ENCODE data around the gene AFG1L.
"Not testable (repeated sequence)": the region's sequence is repeated elsewhere in the genome, so short reads cannot be mapped to it uniquely, and the experiment has no call there.

Gene AFG1L

GRCh38 chr6:108559884-108560462 is 265.1 kb downstream of the AFG1L start:
- no peak for TF ChIP-seq CTCF (IDR thresholded peaks at IDR 0.05; ENCODE audit: insufficient read depth, low read depth, low read length, missing control alignments)
- DNase-seq (ENCODE audit: low read depth), result peak; percentile 71

GRCh38 chr6:108560463-108561308 is 265.8 kb downstream of the AFG1L start, which contains the start of gene FOXO3:
Gene FOXO3 (plus strand): TSS chr6:108560917. CDS start chr6:108561209, 292 bp downstream.
- no peak for TF ChIP-seq CTCF (IDR thresholded peaks at IDR 0.05; ENCODE audit: insufficient read depth, low read depth, low read length, missing control alignments)
- peak; percentile 93 for DNase-seq (ENCODE audit: low read depth)
- peak within 1 kb of the TSS; percentile 89 for H3K4me3 ChIP-seq (ENCODE audit: low read length)

More at GRCh38 chr6:108559884-108560462, 265.1 kb downstream of the AFG1L start:
- peak overlapping the region; percentile 86 for H3K4me3 ChIP-seq (ENCODE audit: low read length)

GRCh38 chr6:108561309-108561647 is 266.4 kb downstream of the AFG1L start:
- H3K4me3 ChIP-seq (ENCODE audit: low read length), result peak overlapping the region; percentile 89
- not testable (repeated sequence) for DNase-seq (ENCODE audit: low read depth)

- peak; percentile 37 for DNase-seq (ENCODE audit: low read depth)
- H3K4me3 ChIP-seq (ENCODE audit: low read length), result peak overlapping the region; percentile 89
- no peak for TF ChIP-seq CTCF (IDR thresholded peaks at IDR 0.05; ENCODE audit: insufficient read depth, low read depth, low read length, missing control alignments)
Measured at GRCh38 chr6:108561742-108562502, 267.1 kb downstream of the AFG1L start.

- H3K4me3 ChIP-seq (ENCODE audit: low read length), result peak overlapping the region; percentile 89
- peak; percentile 90 for DNase-seq (ENCODE audit: low read depth)
- no peak for TF ChIP-seq CTCF (IDR thresholded peaks at IDR 0.05; ENCODE audit: insufficient read depth, low read depth, low read length, missing control alignments)
Measured at GRCh38 chr6:108562503-108562993, 267.7 kb downstream of the AFG1L start.

- H3K4me3 ChIP-seq (ENCODE audit: low read length), result peak overlapping the region; percentile 89
- no peak for TF ChIP-seq CTCF (IDR thresholded peaks at IDR 0.05; ENCODE audit: insufficient read depth, low read depth, low read length, missing control alignments)
- no peak for DNase-seq (ENCODE audit: low read depth)
Measured at GRCh38 chr6:108563292-108563691, 268.4 kb downstream of the AFG1L start.

- peak; percentile 81 for DNase-seq (ENCODE audit: low read depth)
Measured at GRCh38 chr6:108564178-108564577, 269.3 kb downstream of the AFG1L start.

More at GRCh38 chr6:108564178-108564577, 269.3 kb downstream of the AFG1L start:
- H3K4me3 ChIP-seq (ENCODE audit: low read length), result peak overlapping the region; percentile 89
- TF ChIP-seq CTCF (IDR thresholded peaks at IDR 0.05; ENCODE audit: insufficient read depth, low read depth, low read length, missing control alignments), result no peak

Measured in epithelial cell of esophagus (primary cell).